IMR-90 (cell line): ENCODE results near the gene SPATA24. TPM values are rescaled to one million over a fixed set of nuclear protein-coding genes. Genes with fewer than 3 reads are reported as not detected.

ENCODE experiments used
- ATAC-seq: fragments of 200-7000 bp; cut with Tn5 transposase; 2 replicates; pipeline ENCODE4 v1.9.1; 2020; ENCODE audit warnings: low read depth, mild to moderate bottlenecking, moderate library complexity
- BruUV-seq: library from RNA; stranded (reverse); fragments of 400-500 nt; replicated peaks from 2 replicates; lab custom pipeline; 2021; lab: Mats Ljungman, UMichigan
- CTCF ChIA-PET: fragments of 300-600 bp; formaldehyde crosslinking; extraction: SDS; loops from one replicate; lab custom pipeline; 2021; ENCODE audit warnings: antibody characterized with exemption; lab: Yijun Ruan, JAX
- POLR2A ChIA-PET: fragments of 300-600 bp; sonication (Branson Sonifier 250); formaldehyde crosslinking; loops from one replicate; lab custom pipeline; 2022; ENCODE audit warnings: antibody characterized with exemption; ENCODE audit not compliant: unreplicated experiment; lab: Charles Lee
- DNase-seq: peaks from one replicate; pipeline ENCODE4 v3.0.0; 2013
- H2AFZ ChIP-seq: replicated peaks from 2 replicates; pipeline ENCODE3; 2013; ENCODE audit warnings: low read length, mild to moderate bottlenecking; ENCODE audit not compliant: poor library complexity
- H2AK5ac ChIP-seq: 2 replicates; pipeline ENCODE4 v1.6.1; 2013; ENCODE audit warnings: low read depth, low read length, inconsistent platforms
- H2AK9ac ChIP-seq: replicated peaks from 2 replicates; pipeline ENCODE3; 2013; ENCODE audit warnings: mild to moderate bottlenecking, low read depth, low read length, moderate library complexity; ENCODE audit not compliant: poor library complexity
- H2BK120ac ChIP-seq: 2 replicates; pipeline ENCODE4 v1.6.1; 2013; ENCODE audit warnings: low read depth, low read length, inconsistent platforms
- H2BK15ac ChIP-seq: 3 replicates; pipeline ENCODE4 v1.6.1; 2013; ENCODE audit warnings: low read depth, low read length, inconsistent platforms
- H2BK20ac ChIP-seq: 2 replicates; pipeline ENCODE4 v1.6.1; 2013; ENCODE audit warnings: low read depth, mild to moderate bottlenecking, inconsistent platforms, low read length, moderate library complexity
- H2BK5ac ChIP-seq: 2 replicates; pipeline ENCODE4 v1.6.1; 2013; ENCODE audit warnings: mild to moderate bottlenecking, low read depth, low read length, inconsistent platforms; ENCODE audit not compliant: poor library complexity, severe bottlenecking
- H3K14ac ChIP-seq: replicated peaks from 2 replicates; pipeline ENCODE4 v1.6.1; 2013; ENCODE audit warnings: low read depth, low read length, inconsistent platforms
- H3K18ac ChIP-seq: 2 replicates; pipeline ENCODE4 v1.6.1; 2013; ENCODE audit warnings: low read depth, low read length, control low read depth
- H3K23ac ChIP-seq: 2 replicates; pipeline ENCODE4 v1.6.1; 2013; ENCODE audit warnings: low read depth, low read length, inconsistent platforms
- H3K27ac ChIP-seq: 2 replicates; pipeline ENCODE4 v1.5.1; 2013; ENCODE audit warnings: mild to moderate bottlenecking, control low read depth, low read length; ENCODE audit not compliant: insufficient read depth
- H3K27me3 ChIP-seq: 2 replicates; pipeline ENCODE4 v1.6.1; 2013; ENCODE audit warnings: low read length; ENCODE audit not compliant: control insufficient read depth, insufficient read depth
- H3K36me3 ChIP-seq: 2 replicates; pipeline ENCODE4 v1.6.1; 2013; ENCODE audit warnings: low read length, mixed read lengths; ENCODE audit not compliant: control insufficient read depth, insufficient read depth
- H3K4ac ChIP-seq: 2 replicates; pipeline ENCODE4 v1.6.1; 2013; ENCODE audit warnings: low read depth, low read length, inconsistent platforms
- H3K4me1 ChIP-seq: 2 replicates; pipeline ENCODE4 v1.6.1; 2013; ENCODE audit warnings: low read length, mixed read lengths; ENCODE audit not compliant: control insufficient read depth, insufficient read depth
- H3K4me2 ChIP-seq: 2 replicates; pipeline ENCODE4 v1.6.1; 2013; ENCODE audit warnings: low read depth, mild to moderate bottlenecking, control low read depth, low read length, moderate library complexity
- H3K4me3 ChIP-seq: 2 replicates; pipeline ENCODE4 v1.5.1; 2013; ENCODE audit warnings: low read depth, mild to moderate bottlenecking, control low read depth, low read length, moderate library complexity; ENCODE audit not compliant: insufficient read depth
- H3K56ac ChIP-seq: 2 replicates; pipeline ENCODE4 v1.6.1; 2013; ENCODE audit warnings: low read length, inconsistent platforms; ENCODE audit not compliant: insufficient read depth; ENCODE audit errors: extremely low read depth
- H3K79me1 ChIP-seq, 2 experiments: 2 replicates each; pipeline ENCODE4 v1.6.1; 2013; ENCODE audit warnings: low read length in 2 of 2, inconsistent platforms in 1 of 2, low read depth in 1 of 2
- H3K9ac ChIP-seq: 2 replicates; pipeline ENCODE4 v1.6.1; 2013; ENCODE audit warnings: low read depth, low read length, control low read depth
- H3K9me1 ChIP-seq: 2 replicates; pipeline ENCODE4 v1.6.1; 2013; ENCODE audit warnings: low read length, inconsistent platforms; ENCODE audit not compliant: insufficient read depth
- H3K9me3 ChIP-seq: 2 replicates; pipeline ENCODE4 v1.6.1; 2013; ENCODE audit warnings: low read length; ENCODE audit not compliant: control insufficient read depth, insufficient read depth
- H4K20me1 ChIP-seq: 2 replicates; pipeline ENCODE4 v1.6.1; 2013; ENCODE audit warnings: low read length, inconsistent platforms; ENCODE audit not compliant: insufficient read depth
- H4K5ac ChIP-seq: 2 replicates; pipeline ENCODE4 v1.6.1; 2013; ENCODE audit warnings: mild to moderate bottlenecking, low read depth, low read length, control low read depth
- H4K8ac ChIP-seq, 2 experiments: 2 replicates each; pipeline ENCODE4 v1.6.1; 2013; ENCODE audit warnings: low read depth in 2 of 2, low read length in 2 of 2, control low read depth in 1 of 2, inconsistent platforms in 1 of 2
- H4K91ac ChIP-seq: 2 replicates; pipeline ENCODE4 v1.6.1; 2013; ENCODE audit warnings: low read depth, low read length, inconsistent platforms; ENCODE audit not compliant: insufficient read depth
- BHLHE40 ChIP-seq: fragments of 150-350 bp; IDR thresholded peaks from 2 replicates; pipeline ENCODE4 v1.6.1; 2016; ENCODE audit warnings: mild to moderate bottlenecking, low read depth, low read length
- CEBPB ChIP-seq: IDR thresholded peaks from 2 replicates; pipeline ENCODE4 v1.6.1; 2012; ENCODE audit warnings: low read depth, low read length, improper control_type of control experiment
- MXI1 ChIP-seq: IDR thresholded peaks from 2 replicates; pipeline ENCODE4 v1.6.1; 2012; ENCODE audit warnings: low read depth, mild to moderate bottlenecking, low read length, moderate library complexity, borderline replicate concordance
- POLR2A ChIP-seq: IDR thresholded peaks from 2 replicates; pipeline ENCODE4 v1.6.1; 2012; ENCODE audit warnings: mild to moderate bottlenecking, low read depth, low read length
- RAD21 ChIP-seq: IDR thresholded peaks from 2 replicates; pipeline ENCODE4 v1.6.1; 2012; ENCODE audit warnings: low read length, improper control_type of control experiment
- RFX5 ChIP-seq: IDR thresholded peaks from 2 replicates; pipeline ENCODE4 v1.8.0; 2012; ENCODE audit warnings: low read depth, mild to moderate bottlenecking, low read length, moderate library complexity
- WGBS, 2 experiments: methylation state at CpG; one replicate each; pipeline versions ENCODE4 v1.1.5 to v1.1.7; 2013; ENCODE audit warnings: missing lambda C conversion rate in 2 of 2; ENCODE audit not compliant: insufficient read length in 1 of 2; ENCODE audit errors: extremely low coverage in 2 of 2; 5-methylcytosine and 5-hydroxymethylcytosine counted together
- dilution Hi-C: fragments of 300-500 bp; cut with HindIII; formaldehyde crosslinking; loops from one replicate; pipeline ENCODE4 v1.14.3; 2018; ENCODE audit warnings: low sequenced_read_pairs; ENCODE audit not compliant: unreplicated experiment
- in situ Hi-C: fragments of 300-500 bp; cut with MboI; formaldehyde crosslinking; loops from 3 replicates; pipeline ENCODE4 v1.14.3; 2019; ENCODE audit warnings: low sequenced_read_pairs, inconsistent platforms, mixed read lengths
- intact Hi-C: fragments of 100-400 bp; cut with micrococcal nuclease; formaldehyde crosslinking; loops from 2 replicates; pipeline ENCODE4 v1.10.0; 2022
- polyA plus RNA-seq, 3 experiments: library from polyadenylated mRNA; depleted of rRNA; stranded (reverse); fragments of >200 nt; gene quantifications; 2 replicates each; pipeline ENCODE4 v1.2.3, GENCODE V29; 2012; ENCODE audit warnings: low replicate concordance in 1 of 3
- total RNA-seq: library from RNA; depleted of rRNA; stranded (reverse); fragments of >200 nt; gene quantifications from 2 replicates; pipeline ENCODE4 v1.2.3, GENCODE V29; 2012
- TF ChIP-seq, protein P1 (sequence below): fragments of 150-350 bp; IDR thresholded peaks from 2 replicates; pipeline ENCODE4 v1.6.1; 2017; ENCODE audit warnings: mild to moderate bottlenecking, antibody characterized with exemption, low read length, low read depth

The SPATA24 gene
- total and polyA plus RNA-seq, 2 of the 4 experiments (the other 2 are of a cell fraction): 4.1 to 4.3 TPM

- TF ChIP-seq RAD21: no peak
These were observed 25.6 kb downstream of the SPATA24 start (continued) for GRCh38 chr5:139378101-139378825.

DNA sequence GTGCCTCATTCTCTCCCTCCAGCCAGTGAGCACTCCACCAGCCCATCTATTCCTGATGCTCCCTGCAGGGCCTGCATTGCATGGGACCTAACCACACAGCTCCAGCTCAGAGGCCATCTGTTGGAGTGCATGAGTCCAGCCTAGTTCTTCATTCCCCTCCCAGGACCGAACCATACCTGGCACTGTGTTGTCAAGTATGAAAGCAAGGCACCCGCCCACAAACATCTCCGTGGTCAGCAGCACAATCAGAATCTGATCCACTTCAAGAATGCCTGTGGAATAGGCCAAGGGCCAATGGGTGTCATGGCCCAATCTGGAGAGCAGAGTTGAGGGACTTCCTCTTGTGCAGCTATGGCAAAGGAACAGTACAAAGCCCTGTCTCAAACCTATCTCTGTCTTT lies 26.7 kb downstream of the SPATA24 start:
- Histone ChIP-seq H4K5ac (no peak overlapping the region), H3K14ac (no peak overlapping the region), H2AK9ac (no peak overlapping the region), H3K9me3 (no peaks in the 10 kb centered on the region), H3K9me1 (peaks cover 15% of the 10 kb centered on the region), H3K79me1 (peaks cover 0 to 8% of the 10 kb centered on the region in 2 experiments; a peak in 2 of 4 replicates), H4K91ac (no peak overlapping the region), H3K4me3 (no peak overlapping the region), H4K8ac (no peak overlapping the region), H2BK120ac (no peak overlapping the region), H3K9ac (no peak overlapping the region), H2BK5ac (no peak overlapping the region), H2AFZ (no peak overlapping the region), H2BK15ac (no peak overlapping the region), H3K36me3 (peaks cover 21% of the 10 kb centered on the region; the same call in 1 of the 2 replicates), H3K27me3 (no peaks in the 10 kb centered on the region), H3K4me2 (no peak overlapping the region), H2AK5ac (no peak overlapping the region), H3K4me1 (peaks cover 2% of the 10 kb centered on the region; the same call in 1 of the 2 replicates), H3K23ac (no peak overlapping the region), H2BK20ac (no peak overlapping the region), H3K56ac (no peak overlapping the region), H3K4ac (no peak overlapping the region), H4K20me1 (peaks cover 7% of the 10 kb centered on the region; the same call in 1 of the 2 replicates), H3K27ac (no peak overlapping the region), H3K18ac (no peak overlapping the region)
- ATAC-seq: no peak
- intact Hi-C loops: no loop called here
- BruUV-seq: no TSS peak
- in situ Hi-C loops: no loop called here
- dilution Hi-C loops: no loop called here
- ChIA-PET POLR2A (no interaction called here), CTCF (no interaction called here)
- TF ChIP-seq CEBPB: no peak
- no peak for TF ChIP-seq BHLHE40
- no peak for TF ChIP-seq MXI1
- no peak for TF ChIP-seq POLR2A
- TF ChIP-seq, protein P1, sequence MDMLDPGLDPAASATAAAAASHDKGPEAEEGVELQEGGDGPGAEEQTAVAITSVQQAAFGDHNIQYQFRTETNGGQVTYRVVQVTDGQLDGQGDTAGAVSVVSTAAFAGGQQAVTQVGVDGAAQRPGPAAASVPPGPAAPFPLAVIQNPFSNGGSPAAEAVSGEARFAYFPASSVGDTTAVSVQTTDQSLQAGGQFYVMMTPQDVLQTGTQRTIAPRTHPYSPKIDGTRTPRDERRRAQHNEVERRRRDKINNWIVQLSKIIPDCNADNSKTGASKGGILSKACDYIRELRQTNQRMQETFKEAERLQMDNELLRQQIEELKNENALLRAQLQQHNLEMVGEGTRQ: no peak
- TF ChIP-seq RFX5: no peak
- no peak for DNase-seq
- WGBS, 2 experiments: 92% methylated on average over 2 of the region's 3 CpGs; no CpG with 5 or more reads in 1 of the 2 experiments
